Naive thymus-derived CD8-positive, alpha-beta T cell (primary cell): Measurements from ENCODE around the gene ABCA12. TPM values are rescaled to one million over a fixed set of nuclear protein-coding genes. Genes with fewer than 3 reads are reported as not detected.
A peak's percentile ranks its signal among the peaks of the same experiment; 100 is the strongest.
"Not testable (repeated sequence)": the region's sequence is repeated elsewhere in the genome, so short reads cannot be mapped to it uniquely, and the experiment has no call there.

Source experiments
- ATAC-seq, 2 donors: fragments of 150-1000 bp; cut with Tn5 transposase in 1 of 2; sonication (Bioruptor Pico), chemical (Tn5 transposase) in 1 of 2; 1 replicate in 1 of 2; 2 replicates in 1 of 2; pipeline ENCODE4 v1.10.0; 2021; ENCODE audit warnings: mild to moderate bottlenecking in 2 of 2, moderate library complexity in 2 of 2
- POLR2A ChIA-PET: fragments of 350-600 bp; sonication (Branson Sonifier 250); formaldehyde crosslinking; loops from one replicate; lab custom pipeline; 2021; ENCODE audit warnings: antibody characterized with exemption; lab: Charles Lee
- DNase-seq, 10 donors: peaks; one replicate each; pipeline versions ENCODE4 v3.0.0 to v3.0.0-alpha.2; 2020 to 2022
- H3K27ac Mint-ChIP-seq, 10 donors: one replicate each; pipeline ENCODE4 v1.8.0; 2020 to 2022; ENCODE audit warnings: mild to moderate bottlenecking in 10 of 10, mixed read lengths in 10 of 10, moderate library complexity in 4 of 10, inconsistent platforms in 1 of 10
- H3K27me3 Mint-ChIP-seq, 5 donors: one replicate each; pipeline ENCODE4 v1.8.0; 2021 to 2022; ENCODE audit warnings: mixed read lengths in 5 of 5
- H3K36me3 Mint-ChIP-seq, 3 donors: one replicate each; pipeline ENCODE4 v1.8.0; 2020 to 2022; ENCODE audit warnings: mixed read lengths in 3 of 3, mild to moderate bottlenecking in 2 of 3, inconsistent platforms in 1 of 3
- H3K4me1 Mint-ChIP-seq, 4 donors: one replicate each; pipeline ENCODE4 v1.8.0; 2021 to 2022; ENCODE audit warnings: mixed read lengths in 4 of 4
- H3K4me3 Mint-ChIP-seq, 10 donors: one replicate each; pipeline ENCODE4 v1.8.0; 2020 to 2022; ENCODE audit warnings: mild to moderate bottlenecking in 10 of 10, mixed read lengths in 10 of 10, moderate library complexity in 6 of 10, inconsistent platforms in 1 of 10
- H3K9me3 Mint-ChIP-seq, 9 donors: one replicate each; pipeline ENCODE4 v1.8.0; 2020 to 2022; ENCODE audit warnings: mixed read lengths in 9 of 9, mild to moderate bottlenecking in 3 of 9, inconsistent platforms in 1 of 9, moderate library complexity in 1 of 9
- polyA plus RNA-seq, 3 donors: library from polyadenylated mRNA; unstranded; fragments of 300-500 nt; fragmentation: Illumina TruSeq; gene quantifications; one replicate each; pipeline ENCODE4 v1.2.3, GENCODE V29; 2021
- total RNA-seq, 8 experiments: library from RNA in 2 of 8; stranded (reverse) in 2 of 8; gene quantifications; one replicate each; pipeline ENCODE4 v1.2.3 and lab custom pipeline; 2021 to 2026

The ABCA12 gene, protein sequence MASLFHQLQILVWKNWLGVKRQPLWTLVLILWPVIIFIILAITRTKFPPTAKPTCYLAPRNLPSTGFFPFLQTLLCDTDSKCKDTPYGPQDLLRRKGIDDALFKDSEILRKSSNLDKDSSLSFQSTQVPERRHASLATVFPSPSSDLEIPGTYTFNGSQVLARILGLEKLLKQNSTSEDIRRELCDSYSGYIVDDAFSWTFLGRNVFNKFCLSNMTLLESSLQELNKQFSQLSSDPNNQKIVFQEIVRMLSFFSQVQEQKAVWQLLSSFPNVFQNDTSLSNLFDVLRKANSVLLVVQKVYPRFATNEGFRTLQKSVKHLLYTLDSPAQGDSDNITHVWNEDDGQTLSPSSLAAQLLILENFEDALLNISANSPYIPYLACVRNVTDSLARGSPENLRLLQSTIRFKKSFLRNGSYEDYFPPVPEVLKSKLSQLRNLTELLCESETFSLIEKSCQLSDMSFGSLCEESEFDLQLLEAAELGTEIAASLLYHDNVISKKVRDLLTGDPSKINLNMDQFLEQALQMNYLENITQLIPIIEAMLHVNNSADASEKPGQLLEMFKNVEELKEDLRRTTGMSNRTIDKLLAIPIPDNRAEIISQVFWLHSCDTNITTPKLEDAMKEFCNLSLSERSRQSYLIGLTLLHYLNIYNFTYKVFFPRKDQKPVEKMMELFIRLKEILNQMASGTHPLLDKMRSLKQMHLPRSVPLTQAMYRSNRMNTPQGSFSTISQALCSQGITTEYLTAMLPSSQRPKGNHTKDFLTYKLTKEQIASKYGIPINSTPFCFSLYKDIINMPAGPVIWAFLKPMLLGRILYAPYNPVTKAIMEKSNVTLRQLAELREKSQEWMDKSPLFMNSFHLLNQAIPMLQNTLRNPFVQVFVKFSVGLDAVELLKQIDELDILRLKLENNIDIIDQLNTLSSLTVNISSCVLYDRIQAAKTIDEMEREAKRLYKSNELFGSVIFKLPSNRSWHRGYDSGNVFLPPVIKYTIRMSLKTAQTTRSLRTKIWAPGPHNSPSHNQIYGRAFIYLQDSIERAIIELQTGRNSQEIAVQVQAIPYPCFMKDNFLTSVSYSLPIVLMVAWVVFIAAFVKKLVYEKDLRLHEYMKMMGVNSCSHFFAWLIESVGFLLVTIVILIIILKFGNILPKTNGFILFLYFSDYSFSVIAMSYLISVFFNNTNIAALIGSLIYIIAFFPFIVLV (N-terminal part only)
- total RNA-seq (not detected), polyA plus RNA-seq (not detected), total RNA-seq (lab: John Stamatoyannopoulos, UW) (0 to 0.08 (median 0) reads per million in 6 experiments)

- POLR2A ChIA-PET, result no interaction called here
- no peak within 1 kb of the TSS for H3K27ac Mint-ChIP-seq
- H3K9me3 Mint-ChIP-seq, result peaks cover 0 to 7% (median 3%) of the 10 kb centered on the region in 9 donors
- H3K36me3 Mint-ChIP-seq, result no peaks in the 10 kb centered on the region
- no peak within 1 kb of the TSS for H3K4me3 Mint-ChIP-seq
- H3K27me3 Mint-ChIP-seq, result peaks cover 4 to 36% (median 25%) of the 10 kb centered on the region in 5 donors
- no peaks in the 10 kb centered on the region for H3K4me1 Mint-ChIP-seq
- ATAC-seq (no peak), DNase-seq (no peak)
Observed at GRCh38 chr2:215138479-215138878, at the start of gene ABCA12. ABCA12 (minus strand) TSS chr2:215138626; CDS start chr2:215138208, 418 bp downstream.

- Mint-ChIP-seq H3K4me3 (no peak overlapping the region), H3K9me3 (peaks cover 0 to 14% (median 2%) of the 10 kb centered on the region in 9 donors), H3K4me1 (no peaks in the 10 kb centered on the region), H3K36me3 (peaks cover 0 to under 1% (median 0%) of the 10 kb centered on the region in 3 donors), H3K27ac (no peak overlapping the region), H3K27me3 (peaks cover 5 to 27% (median 14%) of the 10 kb centered on the region in 5 donors)
- ATAC-seq (no peak), DNase-seq (no peak)
- POLR2A ChIA-PET, result no interaction called here
Observed at GRCh38 chr2:215188078-215188477, 49.7 kb upstream of the ABCA12 start.

DNA sequence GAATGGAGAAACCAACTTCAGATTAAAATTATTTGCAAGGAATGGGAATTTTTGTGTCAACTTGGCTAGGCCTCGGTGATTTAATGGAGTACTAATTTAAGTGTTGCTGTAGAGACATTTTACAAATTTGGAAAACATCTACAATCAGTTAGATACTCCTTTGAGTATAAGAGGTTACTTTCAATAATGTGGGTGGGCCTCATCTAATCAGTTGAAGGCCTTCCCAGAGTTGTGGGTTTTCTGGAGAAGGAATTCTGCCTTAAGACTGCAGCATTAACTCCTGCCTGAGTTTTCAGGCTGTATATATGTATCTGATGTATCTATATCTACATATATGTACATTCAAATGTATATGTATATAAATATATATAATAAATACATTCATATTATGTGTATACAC is 47.6 kb upstream of the ABCA12 start:
- Mint-ChIP-seq H3K27ac (no peak overlapping the region), H3K4me1 (no peaks in the 10 kb centered on the region), H3K36me3 (peaks cover 0 to 4% (median 0%) of the 10 kb centered on the region in 3 donors), H3K4me3 (no peak overlapping the region), H3K9me3 (peaks cover 2 to 22% (median 7%) of the 10 kb centered on the region in 9 donors), H3K27me3 (peaks cover 5 to 32% (median 21%) of the 10 kb centered on the region in 5 donors)
- ATAC-seq, result no peak
- POLR2A ChIA-PET, result no interaction called here
- DNase-seq, result no peak

GRCh38 chr2:215178121-215178520 is 39.7 kb upstream of the ABCA12 start:
- Mint-ChIP-seq H3K36me3 (peaks cover 0 to 8% (median 0%) of the 10 kb centered on the region in 3 donors), H3K9me3 (peaks cover 3 to 29% (median 10%) of the 10 kb centered on the region in 9 donors), H3K4me1 (no peaks in the 10 kb centered on the region), H3K27me3 (peaks cover 4 to 17% (median 5%) of the 10 kb centered on the region in 5 donors), H3K4me3 (no peak overlapping the region), H3K27ac (no peak overlapping the region)
- no peak for DNase-seq
- POLR2A ChIA-PET, result no interaction called here
- no peak for ATAC-seq

- Mint-ChIP-seq H3K27me3 (no peaks in the 10 kb centered on the region), H3K27ac (peak overlapping the region in 1 of 10 donors; percentile 80), H3K36me3 (no peaks in the 10 kb centered on the region), H3K4me3 (peak overlapping the region in 7 of 10 donors; percentile 64 to 76 (median 73)), H3K9me3 (peaks cover 0 to under 1% (median 0%) of the 10 kb centered on the region in 9 donors), H3K4me1 (peaks cover 3 to 12% (median 8%) of the 10 kb centered on the region in 4 donors)
- DNase-seq (no peak), ATAC-seq (no peak)
- POLR2A ChIA-PET, result no interaction called here
Observed at GRCh38 chr2:215171796-215172195, 33.4 kb upstream of the ABCA12 start.

- ATAC-seq (no peak), DNase-seq (peak in 2 of 10 donors; percentile 2 to 3)
Observed at GRCh38 chr2:215171151-215171550, 32.7 kb upstream of the ABCA12 start.

DNA sequence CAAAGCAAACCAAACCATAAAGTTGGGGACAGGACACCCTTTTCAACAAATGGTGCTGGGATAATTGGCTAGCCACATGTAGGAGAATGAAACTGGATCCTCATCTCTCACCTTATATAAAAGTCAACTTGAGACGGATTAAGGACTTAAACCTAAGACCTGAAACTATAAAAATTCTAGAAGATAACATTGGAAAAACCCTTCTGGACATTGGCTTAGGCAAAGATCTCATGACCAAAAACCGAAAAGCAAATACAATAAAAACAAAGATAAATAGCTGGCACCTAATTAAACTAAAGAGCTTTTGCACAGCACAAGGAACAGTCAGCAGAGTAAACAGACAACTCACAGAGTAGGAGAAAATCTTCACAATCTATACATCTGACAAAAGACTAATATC is 28.1 kb upstream of the ABCA12 start:
- DNase-seq, H3K36me3 Mint-ChIP-seq, H3K27ac Mint-ChIP-seq, ATAC-seq, H3K4me3 Mint-ChIP-seq, H3K4me1 Mint-ChIP-seq, POLR2A ChIA-PET, H3K27me3 Mint-ChIP-seq: not testable (repeated sequence)
- peaks cover 0 to 13% (median 5%) of the 10 kb centered on the region in 9 donors for H3K9me3 Mint-ChIP-seq

More at GRCh38 chr2:215171151-215171550, 32.7 kb upstream of the ABCA12 start:
- peaks cover 0 to 1% (median 0%) of the 10 kb centered on the region in 9 donors for H3K9me3 Mint-ChIP-seq
- peak overlapping the region; percentile 53 to 76 (median 70) for H3K4me3 Mint-ChIP-seq
- POLR2A ChIA-PET, result no interaction called here
- no peaks in the 10 kb centered on the region for H3K36me3 Mint-ChIP-seq
- no peaks in the 10 kb centered on the region for H3K27me3 Mint-ChIP-seq
- peaks cover 3 to 12% (median 8%) of the 10 kb centered on the region in 4 donors for H3K4me1 Mint-ChIP-seq
- H3K27ac Mint-ChIP-seq, result peak overlapping the region in 9 of 10 donors; percentile 11 to 80 (median 57)

GRCh38 chr2:215163319-215163718 is 24.9 kb upstream of the ABCA12 start:
- POLR2A ChIA-PET, ATAC-seq, H3K36me3 Mint-ChIP-seq, H3K27ac Mint-ChIP-seq, DNase-seq, H3K27me3 Mint-ChIP-seq, H3K4me3 Mint-ChIP-seq, H3K4me1 Mint-ChIP-seq: not testable (repeated sequence)
- H3K9me3 Mint-ChIP-seq, result peaks cover 0 to 16% (median 5%) of the 10 kb centered on the region in 9 donors

DNA sequence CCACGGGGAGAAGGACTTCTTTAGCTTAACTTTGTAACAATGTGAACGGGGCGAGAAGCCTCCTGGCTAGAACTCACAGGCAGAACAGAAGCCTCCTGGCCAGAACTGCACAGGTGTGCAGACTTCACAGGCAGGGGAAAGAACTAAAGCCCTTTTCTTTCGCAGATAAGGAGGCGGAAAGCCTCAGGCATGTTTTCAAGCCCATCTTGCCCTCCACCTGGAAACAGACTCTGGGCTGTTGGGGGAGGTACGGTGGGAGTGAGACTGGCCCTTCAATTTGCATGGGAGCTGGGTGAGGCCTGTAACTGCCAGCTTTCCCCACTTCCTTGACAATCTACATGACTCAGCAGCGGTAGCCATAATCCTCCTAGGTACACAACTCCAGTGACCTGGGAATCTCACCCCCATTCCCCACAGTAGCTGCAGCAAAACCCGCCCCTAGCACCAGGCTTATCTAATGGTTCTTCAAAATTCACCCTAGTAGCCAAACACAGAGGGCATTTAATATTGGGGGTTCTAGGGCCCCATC is 22.9 kb upstream of the ABCA12 start:
- Mint-ChIP-seq H3K27me3 (peaks cover 0 to 10% (median 3%) of the 10 kb centered on the region in 5 donors), H3K9me3 (peaks cover 0 to 16% (median 5%) of the 10 kb centered on the region in 9 donors), H3K36me3 (no peaks in the 10 kb centered on the region), H3K4me1 (no peaks in the 10 kb centered on the region), H3K27ac (no peak overlapping the region), H3K4me3 (no peak overlapping the region)
- POLR2A ChIA-PET, result no interaction called here
- DNase-seq, result no peak
- ATAC-seq, result no peak

DNA sequence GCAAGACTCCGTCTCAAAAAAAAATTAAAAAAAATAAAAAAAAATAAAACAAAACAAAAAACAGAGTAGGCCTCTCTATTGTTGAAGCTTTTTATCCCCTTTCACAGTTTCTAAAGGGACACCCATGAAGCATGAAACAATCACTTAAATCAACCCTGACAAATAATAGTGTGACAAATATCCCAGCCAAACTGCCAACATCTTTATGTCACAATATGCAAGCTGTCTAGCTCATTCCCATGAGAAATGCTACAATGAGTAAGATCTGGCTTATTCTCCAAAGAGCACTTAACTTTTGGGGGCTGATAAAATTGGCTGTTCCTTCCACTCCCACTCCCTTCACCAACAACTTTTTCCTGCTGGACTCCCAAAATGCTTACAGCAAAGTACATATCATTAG is 21.7 kb upstream of the ABCA12 start:
- POLR2A ChIA-PET, result no interaction called here
- peaks cover 0 to 9% (median 3%) of the 10 kb centered on the region in 5 donors for H3K27me3 Mint-ChIP-seq
- no peak for ATAC-seq

DNA sequence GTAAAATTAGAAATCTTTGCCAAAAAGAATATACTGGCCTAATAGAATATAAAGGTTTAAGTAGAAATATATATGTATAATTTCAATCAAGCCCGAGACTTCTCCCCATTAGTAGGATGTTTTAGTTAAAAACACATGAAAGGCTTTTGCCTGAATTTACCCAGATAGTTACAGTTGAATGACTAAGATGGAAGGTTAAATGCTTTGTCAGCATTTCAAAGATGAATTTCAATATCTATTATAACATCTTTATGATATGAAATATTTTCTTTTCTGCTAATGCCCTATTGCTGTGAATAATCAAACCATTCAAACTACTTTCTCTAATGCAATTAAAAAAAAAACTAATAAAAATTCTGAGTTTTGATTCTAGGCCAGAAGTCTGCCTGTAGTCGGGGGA is 18.0 kb upstream of the ABCA12 start:
- no peaks in the 10 kb centered on the region for H3K4me1 Mint-ChIP-seq
- POLR2A ChIA-PET, result no interaction called here
- H3K27ac Mint-ChIP-seq, result no peak overlapping the region
- ATAC-seq (no peak), DNase-seq (no peak)
- H3K9me3 Mint-ChIP-seq, result peaks cover 0 to 3% (median 0%) of the 10 kb centered on the region in 9 donors
- no peak overlapping the region for H3K4me3 Mint-ChIP-seq
- H3K27me3 Mint-ChIP-seq, result peaks cover 0 to 5% (median 2%) of the 10 kb centered on the region in 5 donors
- H3K36me3 Mint-ChIP-seq, result no peaks in the 10 kb centered on the region

More for the DNA sequence above, 21.7 kb upstream of the ABCA12 start:
- H3K36me3 Mint-ChIP-seq, result no peaks in the 10 kb centered on the region
- peaks cover 0 to 15% (median 4%) of the 10 kb centered on the region in 9 donors for H3K9me3 Mint-ChIP-seq
- H3K27ac Mint-ChIP-seq, result no peak overlapping the region
- H3K4me1 Mint-ChIP-seq, result no peaks in the 10 kb centered on the region
- no peak for DNase-seq
- H3K4me3 Mint-ChIP-seq, result no peak overlapping the region

- H3K27ac Mint-ChIP-seq, result no peak overlapping the region
- peaks cover 3 to 6% (median 4%) of the 10 kb centered on the region in 5 donors for H3K27me3 Mint-ChIP-seq
- no peaks in the 10 kb centered on the region for H3K9me3 Mint-ChIP-seq
- DNase-seq (no peak), ATAC-seq (no peak)
- H3K4me3 Mint-ChIP-seq, result no peak overlapping the region
- H3K4me1 Mint-ChIP-seq, result no peaks in the 10 kb centered on the region
- no peaks in the 10 kb centered on the region for H3K36me3 Mint-ChIP-seq
- POLR2A ChIA-PET, result no interaction called here
Observed at GRCh38 chr2:215149894-215150293, 11.5 kb upstream of the ABCA12 start.
